Measurements from ENCODE around the gene GGCX.
"Not testable (repeated sequence)": the region's sequence is repeated elsewhere in the genome, so short reads cannot be mapped to it uniquely, and the experiment has no call there.

Gene GGCX

DNA sequence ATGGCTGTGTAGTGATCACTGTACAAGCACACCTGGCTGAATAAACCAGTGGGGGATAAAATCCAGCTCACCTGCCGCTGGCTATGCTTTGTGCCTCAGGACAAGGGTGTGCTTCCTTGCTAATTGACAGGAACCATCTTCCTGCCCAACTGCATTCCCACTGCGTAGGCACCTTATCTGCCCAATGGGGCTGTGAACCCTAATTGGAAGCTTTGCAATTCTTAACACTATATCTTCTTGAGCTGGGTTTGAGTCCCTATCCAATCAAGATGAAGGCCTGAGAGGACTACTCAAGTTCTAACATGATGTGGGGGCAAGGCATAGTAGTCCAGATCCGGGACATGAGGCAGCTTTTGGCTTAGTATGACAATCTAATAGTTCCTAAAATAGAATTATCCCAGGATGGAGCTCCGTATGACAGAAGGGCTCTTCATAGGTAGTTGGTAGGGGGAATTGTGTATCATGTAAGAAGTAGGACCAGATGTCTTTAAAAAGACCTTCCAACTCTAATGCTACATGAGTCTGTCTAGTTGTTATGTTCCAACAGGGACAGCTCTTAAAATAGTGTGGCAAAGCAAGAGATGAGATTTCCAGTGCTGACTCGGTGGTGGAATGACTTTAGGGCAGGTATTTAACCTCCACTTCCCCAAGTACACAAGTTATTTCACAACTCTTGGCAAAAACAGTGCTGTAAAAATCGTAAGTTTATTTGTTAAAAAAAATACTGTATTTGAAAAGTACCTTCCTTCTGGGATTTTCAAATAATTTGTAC, 43.5 kb upstream of the GGCX start:
- TF ChIP-seq SCRT2 (tag by site-specific recombination; IDR thresholded peaks at IDR 0.05) (no peak), MYNN (tag by site-specific recombination; IDR thresholded peaks at IDR 0.05; ENCODE audit: borderline replicate concordance) (no peak), ZNF214 (tag by site-specific recombination; IDR thresholded peaks at IDR 0.05; ENCODE audit: borderline replicate concordance) (no peak), REPIN1 (tag by site-specific recombination; IDR thresholded peaks at IDR 0.05; ENCODE audit: low read depth) (no peak), ZNF704 (tag by site-specific recombination; IDR thresholded peaks at IDR 0.05) (no peak), ZNF23 (tag by site-specific recombination; IDR thresholded peaks at IDR 0.05; ENCODE audit: borderline replicate concordance) (no peak), ZNF169 (tag by site-specific recombination; IDR thresholded peaks at IDR 0.05) (no peak), ZNF324 (tag by site-specific recombination; IDR thresholded peaks at IDR 0.05) (no peak)
- TF ChIP-seq, protein P1, sequence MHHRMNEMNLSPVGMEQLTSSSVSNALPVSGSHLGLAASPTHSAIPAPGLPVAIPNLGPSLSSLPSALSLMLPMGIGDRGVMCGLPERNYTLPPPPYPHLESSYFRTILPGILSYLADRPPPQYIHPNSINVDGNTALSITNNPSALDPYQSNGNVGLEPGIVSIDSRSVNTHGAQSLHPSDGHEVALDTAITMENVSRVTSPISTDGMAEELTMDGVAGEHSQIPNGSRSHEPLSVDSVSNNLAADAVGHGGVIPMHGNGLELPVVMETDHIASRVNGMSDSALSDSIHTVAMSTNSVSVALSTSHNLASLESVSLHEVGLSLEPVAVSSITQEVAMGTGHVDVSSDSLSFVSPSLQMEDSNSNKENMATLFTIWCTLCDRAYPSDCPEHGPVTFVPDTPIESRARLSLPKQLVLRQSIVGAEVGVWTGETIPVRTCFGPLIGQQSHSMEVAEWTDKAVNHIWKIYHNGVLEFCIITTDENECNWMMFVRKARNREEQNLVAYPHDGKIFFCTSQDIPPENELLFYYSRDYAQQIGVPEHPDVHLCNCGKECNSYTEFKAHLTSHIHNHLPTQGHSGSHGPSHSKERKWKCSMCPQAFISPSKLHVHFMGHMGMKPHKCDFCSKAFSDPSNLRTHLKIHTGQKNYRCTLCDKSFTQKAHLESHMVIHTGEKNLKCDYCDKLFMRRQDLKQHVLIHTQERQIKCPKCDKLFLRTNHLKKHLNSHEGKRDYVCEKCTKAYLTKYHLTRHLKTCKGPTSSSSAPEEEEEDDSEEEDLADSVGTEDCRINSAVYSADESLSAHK (tag by site-specific recombination; IDR thresholded peaks at IDR 0.05), result no peak
- TF ChIP-seq, protein P2, sequence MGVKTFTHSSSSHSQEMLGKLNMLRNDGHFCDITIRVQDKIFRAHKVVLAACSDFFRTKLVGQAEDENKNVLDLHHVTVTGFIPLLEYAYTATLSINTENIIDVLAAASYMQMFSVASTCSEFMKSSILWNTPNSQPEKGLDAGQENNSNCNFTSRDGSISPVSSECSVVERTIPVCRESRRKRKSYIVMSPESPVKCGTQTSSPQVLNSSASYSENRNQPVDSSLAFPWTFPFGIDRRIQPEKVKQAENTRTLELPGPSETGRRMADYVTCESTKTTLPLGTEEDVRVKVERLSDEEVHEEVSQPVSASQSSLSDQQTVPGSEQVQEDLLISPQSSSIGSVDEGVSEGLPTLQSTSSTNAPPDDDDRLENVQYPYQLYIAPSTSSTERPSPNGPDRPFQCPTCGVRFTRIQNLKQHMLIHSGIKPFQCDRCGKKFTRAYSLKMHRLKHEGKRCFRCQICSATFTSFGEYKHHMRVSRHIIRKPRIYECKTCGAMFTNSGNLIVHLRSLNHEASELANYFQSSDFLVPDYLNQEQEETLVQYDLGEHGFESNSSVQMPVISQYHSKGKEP (tag by site-specific recombination; IDR thresholded peaks at IDR 0.05), result no peak
- TF ChIP-seq, protein P3, sequence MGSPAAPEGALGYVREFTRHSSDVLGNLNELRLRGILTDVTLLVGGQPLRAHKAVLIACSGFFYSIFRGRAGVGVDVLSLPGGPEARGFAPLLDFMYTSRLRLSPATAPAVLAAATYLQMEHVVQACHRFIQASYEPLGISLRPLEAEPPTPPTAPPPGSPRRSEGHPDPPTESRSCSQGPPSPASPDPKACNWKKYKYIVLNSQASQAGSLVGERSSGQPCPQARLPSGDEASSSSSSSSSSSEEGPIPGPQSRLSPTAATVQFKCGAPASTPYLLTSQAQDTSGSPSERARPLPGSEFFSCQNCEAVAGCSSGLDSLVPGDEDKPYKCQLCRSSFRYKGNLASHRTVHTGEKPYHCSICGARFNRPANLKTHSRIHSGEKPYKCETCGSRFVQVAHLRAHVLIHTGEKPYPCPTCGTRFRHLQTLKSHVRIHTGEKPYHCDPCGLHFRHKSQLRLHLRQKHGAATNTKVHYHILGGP (tag by site-specific recombination; IDR thresholded peaks at IDR 0.05), result no peak
- H3K4me1 ChIP-seq (ENCODE audit: control insufficient read depth, insufficient read depth, low read length), result peaks cover 9% of the 10 kb centered on the region
- POLR2A ChIA-PET, result interaction anchor here (0.7 to 4.7 kb wide), 7 partner anchors 9 to 65 kb away, joined by 3 to 43 read pairs (median 6); partner anchors contain the start of genes GGCX, RNF181 and USP39

DNA sequence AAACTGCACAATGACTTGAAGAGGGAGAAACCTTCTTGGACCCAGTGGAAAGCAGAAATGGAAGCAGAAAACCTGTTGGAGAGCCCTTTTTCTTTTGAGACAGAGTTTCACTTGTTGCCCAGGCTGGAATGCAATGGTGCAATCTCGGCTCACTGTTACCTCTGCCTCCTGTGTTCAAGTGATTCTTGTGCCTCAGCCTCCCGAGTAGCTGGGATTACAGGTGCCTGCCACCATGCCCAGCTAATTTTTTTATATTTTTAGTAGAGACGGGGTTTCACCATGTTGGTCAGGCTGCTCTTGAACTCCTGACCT, 42.8 kb upstream of the GGCX start:
- H3K36me3 ChIP-seq (ENCODE audit: control insufficient read depth in 2 of 2, insufficient read depth in 1 of 2, low read length in 2 of 2), result peaks cover 3 to 33% of the 10 kb centered on the region in 2 experiments
- ChIA-PET POLR2A (interaction anchor here (1.3 to 4.7 kb wide), 7 partner anchors 8 to 65 kb away, joined by 4 to 43 read pairs (median 14); partner anchors contain the start of genes C2orf68, GGCX, MAT2A and RNF181), CTCF (interaction anchor here (0.6 to 1.1 kb wide), 2 partner anchors 24 to 36 kb away, joined by 3 read pairs; no protein-coding TSS in a partner anchor)
- H3K27ac ChIP-seq (ENCODE audit: extremely low read depth, low read depth, low read length); H3K4me1 ChIP-seq (ENCODE audit: control insufficient read depth, insufficient read depth, low read length); H3K9me3 ChIP-seq (ENCODE audit: control insufficient read depth, insufficient read depth, low read depth, low read length); H3K4me3 ChIP-seq (ENCODE audit: low read depth, low read length): not testable (repeated sequence)
- TF ChIP-seq PRDM1 (tag by site-specific recombination; IDR thresholded peaks at IDR 0.05) (peak; percentile 51; the same call in 1 of the 2 replicates), SCRT2 (tag by site-specific recombination; IDR thresholded peaks at IDR 0.05) (peak; percentile 98), SCRT1 (tag by site-specific recombination; IDR thresholded peaks at IDR 0.05; ENCODE audit: borderline replicate concordance) (peak; percentile 86)

More for the DNA sequence above, 43.5 kb upstream of the GGCX start:
- Histone ChIP-seq H3K36me3 (ENCODE audit: control insufficient read depth in 2 of 2, insufficient read depth in 1 of 2, low read length in 2 of 2) (peaks cover 3 to 32% of the 10 kb centered on the region in 2 experiments; a peak in 2 of 3 replicates), H3K27ac (ENCODE audit: extremely low read depth, low read depth, low read length) (no peak overlapping the region), H3K9me3 (ENCODE audit: control insufficient read depth, insufficient read depth, low read depth, low read length) (no peaks in the 10 kb centered on the region), H3K4me3 (ENCODE audit: low read depth, low read length) (no peak overlapping the region)
- CTCF ChIA-PET, result interaction anchor here (1.3 kb wide), 2 partner anchors 8 to 10 kb away, joined by 3 to 5 read pairs; no protein-coding TSS in a partner anchor

Data from HEK293 (cell line).